Neural cell (in vitro differentiated cells): ENCODE results near the gene FAM83F. TPM values are rescaled to one million over a fixed set of nuclear protein-coding genes. Genes with fewer than 3 reads are reported as not detected.

Experiments used
- H2AFZ ChIP-seq: fragments of 200-600, 300-800 bp; sonication (generic), shearing (Covaris generic); 2 replicates; pipeline ENCODE4 v1.6.0; 2014; ENCODE audit warnings: low read depth, mild to moderate bottlenecking, antibody characterized with exemption, low read length, moderate library complexity
- H3F3A ChIP-seq: fragments of 200-600 bp; shearing (Covaris generic); 2 replicates; pipeline ENCODE4 v1.6.1; 2016; ENCODE audit warnings: mild to moderate bottlenecking, moderate library complexity, mixed read lengths, antibody characterized with exemption, low read length; ENCODE audit not compliant: insufficient read depth, poor library complexity, severe bottlenecking
- H3K27ac ChIP-seq: fragments of 200-600, 300-800 bp; sonication (generic), shearing (Covaris generic); 2 replicates; pipeline ENCODE4 v1.5.1; 2014; ENCODE audit warnings: mild to moderate bottlenecking, low read length, moderate library complexity
- H3K27me3 ChIP-seq: fragments of 300-800, 200-600 bp; sonication (generic), shearing (Covaris generic); 2 replicates; pipeline ENCODE4 v1.6.0; 2014; ENCODE audit warnings: mild to moderate bottlenecking, low read depth, low read length, moderate library complexity; ENCODE audit not compliant: insufficient read depth
- H3K36me3 ChIP-seq: fragments of 300-800, 200-600 bp; sonication (generic), shearing (Covaris generic); 2 replicates; pipeline ENCODE4 v1.5.1; 2014; ENCODE audit warnings: mild to moderate bottlenecking, antibody characterized with exemption, low read length, moderate library complexity; ENCODE audit not compliant: insufficient read depth
- H3K4me2 ChIP-seq: fragments of 300-800, 200-600 bp; sonication (generic), shearing (Covaris generic); 2 replicates; pipeline ENCODE4 v1.6.0; 2014; ENCODE audit warnings: mild to moderate bottlenecking, low read length
- H3K4me3 ChIP-seq: fragments of 300-800, 200-600 bp; sonication (generic), shearing (Covaris generic); 2 replicates; pipeline ENCODE4 v1.5.1; 2014; ENCODE audit warnings: mild to moderate bottlenecking, low read length, moderate library complexity
- H3K79me2 ChIP-seq: fragments of 200-600 bp; shearing (Covaris generic); replicated peaks from 2 replicates; pipeline ENCODE4 v1.6.0; 2014; ENCODE audit warnings: mild to moderate bottlenecking, low read length, moderate library complexity; ENCODE audit not compliant: insufficient read depth
- H3K9ac ChIP-seq: fragments of 300-800, 200-600 bp; sonication (generic), shearing (Covaris generic); 2 replicates; pipeline ENCODE4 v1.6.1; 2016; ENCODE audit warnings: mild to moderate bottlenecking, low read length, mixed read lengths
- H3K9me2 ChIP-seq: fragments of 200-600 bp; shearing (Covaris generic); 2 replicates; pipeline ENCODE4 v1.6.1; 2016; ENCODE audit warnings: mild to moderate bottlenecking, low read length, mixed read lengths; ENCODE audit not compliant: insufficient read depth
- H3K9me3 ChIP-seq: fragments of 200-600, 300-800 bp; sonication (generic), shearing (Covaris generic); 2 replicates; pipeline ENCODE4 v1.6.1; 2016; ENCODE audit warnings: mild to moderate bottlenecking, mixed run types, low read length, moderate library complexity, mixed read lengths
- H4K20me1 ChIP-seq: fragments of 200-600 bp; shearing (Covaris generic); 2 replicates; pipeline ENCODE4 v1.6.1; 2016; ENCODE audit warnings: mild to moderate bottlenecking, mixed run types; ENCODE audit not compliant: insufficient read depth
- CTCF ChIP-seq: fragments of 450-650 bp; IDR thresholded peaks from 2 replicates; pipeline ENCODE4 v1.5.1; 2014; ENCODE audit warnings: antibody characterized with exemption, mild to moderate bottlenecking, moderate library complexity; ENCODE audit not compliant: poor library complexity, severe bottlenecking
- EP300 ChIP-seq: fragments of 450-650 bp; conservative IDR thresholded peaks from 2 replicates; pipeline ENCODE4 v1.6.1; 2014; ENCODE audit warnings: antibody characterized with exemption, mild to moderate bottlenecking, moderate library complexity; ENCODE audit not compliant: poor library complexity, severe bottlenecking
- EZH2 ChIP-seq: fragments of 200-600, 300-800 bp; shearing (Covaris generic), sonication (generic); IDR thresholded peaks from 2 replicates; pipeline ENCODE4 v1.6.1; 2014; ENCODE audit warnings: antibody characterized with exemption, low read length, borderline replicate concordance, mild to moderate bottlenecking; ENCODE audit not compliant: insufficient read depth, poor library complexity, severe bottlenecking
- MXI1 ChIP-seq: fragments of 450-650 bp; conservative IDR thresholded peaks from 2 replicates; pipeline ENCODE4 v1.6.1; 2014; ENCODE audit warnings: antibody characterized with exemption, mild to moderate bottlenecking; ENCODE audit not compliant: poor library complexity, severe bottlenecking
- POLR2AphosphoS5 ChIP-seq: IDR thresholded peaks from 2 replicates; pipeline ENCODE4 v1.6.1; 2012
- RAD21 ChIP-seq: fragments of 450-650 bp; conservative IDR thresholded peaks from 2 replicates; pipeline ENCODE4 v1.6.1; 2014; ENCODE audit warnings: antibody characterized with exemption, mild to moderate bottlenecking, moderate library complexity
- REST ChIP-seq: IDR thresholded peaks from 2 replicates; pipeline ENCODE4 v1.6.1; 2012; ENCODE audit warnings: borderline replicate concordance
- SMC3 ChIP-seq: fragments of 450-650 bp; conservative IDR thresholded peaks from 2 replicates; pipeline ENCODE4 v1.6.1; 2014; ENCODE audit warnings: antibody characterized with exemption, mild to moderate bottlenecking, moderate library complexity; ENCODE audit not compliant: poor library complexity
- TAF1 ChIP-seq: IDR thresholded peaks from 2 replicates; pipeline ENCODE4 v1.6.1; 2012; ENCODE audit warnings: low read depth
- polyA plus RNA-seq: library from polyadenylated mRNA; depleted of rRNA; stranded (reverse); fragments of >200 nt; gene quantifications from 2 replicates; pipeline ENCODE4 v1.2.3, GENCODE V29; 2014

Gene FAM83F
- polyA plus RNA-seq, 1 donor from 2014 or later, result 0.42 TPM

GRCh38 chr22:40043081-40043480 is 48.3 kb downstream of the FAM83F start:
- H3K79me2 ChIP-seq, result peaks cover 4% of the 10 kb centered on the region
- H2AFZ ChIP-seq, result no peak overlapping the region
- no peaks in the 10 kb centered on the region for H4K20me1 ChIP-seq
- no peaks in the 10 kb centered on the region for H3K9me3 ChIP-seq
- TF ChIP-seq EZH2, result no peak
- TF ChIP-seq REST, result no peak
- H3K27me3 ChIP-seq, result peaks cover 10% of the 10 kb centered on the region
- no peaks in the 10 kb centered on the region for H3K9me2 ChIP-seq
- peak overlapping the region; percentile 80 for H3K9ac ChIP-seq
- no peaks in the 10 kb centered on the region for H3F3A ChIP-seq
- no peak overlapping the region for H3K27ac ChIP-seq
- H3K4me2 ChIP-seq, result peak overlapping the region; percentile 75
- H3K4me3 ChIP-seq, result peak overlapping the region; percentile 67
- H3K36me3 ChIP-seq, result no peaks in the 10 kb centered on the region

GRCh38 chr22:40043793-40044101 is 49.0 kb downstream of the FAM83F start:
- Histone ChIP-seq H3K27ac (peak overlapping the region; percentile 92), H3K4me2 (peak overlapping the region; percentile 75), H3K9me3 (no peaks in the 10 kb centered on the region), H2AFZ (peak overlapping the region; percentile 97), H3K9me2 (no peaks in the 10 kb centered on the region), H3K36me3 (no peaks in the 10 kb centered on the region), H3K4me3 (peak overlapping the region; percentile 67), H3F3A (no peaks in the 10 kb centered on the region), H3K79me2 (peaks cover 4% of the 10 kb centered on the region), H3K9ac (peak overlapping the region; percentile 80), H4K20me1 (no peaks in the 10 kb centered on the region), H3K27me3 (peaks cover 10% of the 10 kb centered on the region)
- TF ChIP-seq MXI1, result no peak
- TF ChIP-seq EP300, result no peak
- TF ChIP-seq TAF1, result no peak
- TF ChIP-seq CTCF, result no peak
- no peak for TF ChIP-seq POLR2AphosphoS5
- TF ChIP-seq EZH2, result no peak
- TF ChIP-seq SMC3, result no peak
- no peak for TF ChIP-seq RAD21
- no peak for TF ChIP-seq REST
